Thymus (tissue), 11 donors: ENCODE data around the gene RASAL2. TPM values are rescaled to one million over a fixed set of nuclear protein-coding genes. Genes with fewer than 3 reads are reported as not detected.

Source experiments
- DNase-seq, 9 donors: peaks; one replicate each; pipeline ENCODE4 v3.0.0-alpha.2; 2013; ENCODE audit warnings: low spot score in 9 of 9, low read depth in 6 of 9, missing footprints in 1 of 9
- H3K27ac ChIP-seq, 2 donors: one replicate each; pipeline ENCODE4 v1.5.1; 2013; ENCODE audit warnings: control low read depth in 1 of 2, low read depth in 1 of 2, low read length in 1 of 2, mild to moderate bottlenecking in 1 of 2, moderate library complexity in 1 of 2
- H3K27me3 ChIP-seq, 2 donors: one replicate each; pipeline ENCODE4 v1.5.1; 2013; ENCODE audit warnings: low read length in 1 of 2; ENCODE audit not compliant: control insufficient read depth in 2 of 2, insufficient read depth in 1 of 2
- H3K36me3 ChIP-seq, 2 donors: one replicate each; pipeline ENCODE4 v1.5.1; 2013; ENCODE audit warnings: low read length in 1 of 2, mild to moderate bottlenecking in 1 of 2, moderate library complexity in 1 of 2; ENCODE audit not compliant: control insufficient read depth in 2 of 2, insufficient read depth in 2 of 2
- H3K4me1 ChIP-seq, 2 donors: one replicate each; pipeline ENCODE4 v1.5.1; 2013; ENCODE audit warnings: low read length in 2 of 2; ENCODE audit not compliant: control insufficient read depth in 2 of 2, insufficient read depth in 2 of 2
- H3K4me3 ChIP-seq, 2 donors: one replicate each; pipeline ENCODE4 v1.5.1; 2013; ENCODE audit warnings: low read length in 2 of 2, control low read depth in 1 of 2, mild to moderate bottlenecking in 1 of 2
- H3K9me3 ChIP-seq, 2 donors: one replicate each; pipeline ENCODE4 v1.5.1; 2013; ENCODE audit warnings: low read length in 1 of 2, mild to moderate bottlenecking in 1 of 2; ENCODE audit not compliant: control insufficient read depth in 2 of 2, insufficient read depth in 1 of 2
- WGBS: extraction: QIAGEN DNeasy Blood & Tissue Kit; methylation state at CpG from one replicate; pipeline ENCODE4 v1.1.7; 2013; 5-methylcytosine and 5-hydroxymethylcytosine counted together
- polyA plus RNA-seq: library from polyadenylated mRNA; stranded (reverse); fragments of 200-250 nt; gene quantifications from one replicate; pipeline ENCODE4 v1.2.3, GENCODE V29; 2013
- total RNA-seq: library from RNA; stranded (reverse); fragments of 120-200 nt; gene quantifications from one replicate; pipeline ENCODE4 v1.2.4, GENCODE V29; 2013
- donor health status: healthy.

The RASAL2 gene
- total and polyA plus RNA-seq, 2 donors: 1.9 to 2.6 TPM

- Histone ChIP-seq H3K27ac (no peak overlapping the region), H3K36me3 (no peaks in the 10 kb centered on the region), H3K4me3 (no peak overlapping the region)
These were observed 371.1 kb downstream of the RASAL2 start for GRCh38 chr1:178465011-178465410.

DNA sequence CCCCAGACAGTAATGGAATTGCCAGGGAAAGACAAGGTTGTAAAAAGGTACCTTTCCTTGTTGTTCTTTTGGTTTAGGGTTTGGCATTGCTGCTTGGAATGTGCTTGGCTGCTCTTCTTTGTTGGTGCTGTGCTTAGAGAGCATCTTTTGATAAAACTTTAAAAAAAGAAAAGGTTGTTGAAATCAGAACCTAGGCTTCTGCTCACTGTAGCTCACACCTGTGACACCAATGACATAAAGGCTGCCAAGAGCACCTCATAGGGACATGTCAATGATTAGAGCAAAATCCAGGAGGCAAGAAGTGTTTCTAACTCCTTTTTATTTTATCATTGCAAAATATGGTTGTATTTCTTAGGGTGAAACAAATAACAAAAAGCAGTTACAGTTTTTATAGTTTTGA lies 373.9 kb downstream of the RASAL2 start:
- H3K27ac ChIP-seq: no peak overlapping the region
- no peaks in the 10 kb centered on the region for H3K36me3 ChIP-seq

More at GRCh38 chr1:178465011-178465410, 371.1 kb downstream of the RASAL2 start:
- no peaks in the 10 kb centered on the region for H3K4me1 ChIP-seq
- H3K9me3 ChIP-seq: no peaks in the 10 kb centered on the region
- DNase-seq: no peak
- no peaks in the 10 kb centered on the region for H3K27me3 ChIP-seq

GRCh38 chr1:178470411-178470960 lies 376.6 kb downstream of the RASAL2 start:
- H3K27ac ChIP-seq: no peak overlapping the region
- no peaks in the 10 kb centered on the region for H3K36me3 ChIP-seq
- no peaks in the 10 kb centered on the region for H3K9me3 ChIP-seq
- no peaks in the 10 kb centered on the region for H3K4me1 ChIP-seq
- H3K27me3 ChIP-seq: no peaks in the 10 kb centered on the region
- DNase-seq: no peak
- H3K4me3 ChIP-seq: no peak overlapping the region
- WGBS: 96% methylated on average over 5 of the region's 5 CpGs

More for the DNA sequence above, 373.9 kb downstream of the RASAL2 start:
- DNase-seq: no peak
- no peaks in the 10 kb centered on the region for H3K9me3 ChIP-seq
- H3K4me1 ChIP-seq: no peaks in the 10 kb centered on the region
- no peaks in the 10 kb centered on the region for H3K27me3 ChIP-seq
- no peak overlapping the region for H3K4me3 ChIP-seq

DNA sequence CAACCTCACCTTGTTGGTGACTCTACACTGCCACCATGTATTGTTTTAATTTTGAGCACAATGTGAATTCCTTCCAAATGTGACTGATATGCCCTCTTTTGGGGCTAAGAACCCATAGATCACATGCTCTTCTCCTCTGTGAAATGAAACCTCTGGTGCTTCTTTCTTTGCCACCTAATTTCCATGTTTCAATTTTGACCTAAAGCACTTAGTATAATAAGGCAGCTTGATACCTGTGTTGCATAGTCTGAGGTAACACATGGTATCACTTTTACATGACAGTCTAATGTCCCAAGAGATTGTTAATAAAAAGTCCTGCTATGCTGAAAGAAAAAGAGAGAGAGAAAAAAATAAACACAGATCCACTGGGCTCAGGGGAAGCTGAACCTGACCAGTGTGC lies 378.6 kb downstream of the RASAL2 start:
- no peaks in the 10 kb centered on the region for H3K4me1 ChIP-seq
- no peak overlapping the region for H3K27ac ChIP-seq
- no peak overlapping the region for H3K4me3 ChIP-seq
- no peaks in the 10 kb centered on the region for H3K9me3 ChIP-seq
- DNase-seq: no peak
- no peaks in the 10 kb centered on the region for H3K36me3 ChIP-seq
- no peaks in the 10 kb centered on the region for H3K27me3 ChIP-seq

GRCh38 chr1:178477373-178477772 lies 383.5 kb downstream of the RASAL2 start:
- H3K4me1 ChIP-seq: no peaks in the 10 kb centered on the region
- H3K36me3 ChIP-seq: no peaks in the 10 kb centered on the region
- no peak overlapping the region for H3K4me3 ChIP-seq
- DNase-seq: no peak
- H3K27ac ChIP-seq: no peak overlapping the region
- WGBS: 94% methylated on average over 4 of the region's 4 CpGs
- H3K27me3 ChIP-seq: no peaks in the 10 kb centered on the region
- no peaks in the 10 kb centered on the region for H3K9me3 ChIP-seq

DNA sequence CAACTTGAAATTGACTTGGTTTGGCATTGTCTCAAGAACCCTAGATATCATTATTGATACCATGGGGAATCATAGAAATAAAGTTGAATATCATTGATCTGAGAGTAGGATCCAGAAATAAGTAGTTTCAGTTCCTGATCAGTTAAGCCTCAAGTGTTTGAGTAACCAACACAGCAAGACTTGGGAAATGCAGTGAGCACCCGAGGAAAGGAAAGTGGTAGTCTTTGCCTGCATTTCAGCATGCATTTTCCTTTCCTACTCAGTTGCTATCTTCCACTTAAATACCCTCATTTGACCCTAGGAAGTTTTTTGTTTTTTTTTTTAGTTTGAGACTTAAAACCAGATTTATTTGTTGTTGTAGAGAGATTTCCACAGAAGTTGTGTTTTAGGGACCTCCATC lies 383.9 kb downstream of the RASAL2 start:
- no peaks in the 10 kb centered on the region for H3K9me3 ChIP-seq
- H3K27me3 ChIP-seq: no peaks in the 10 kb centered on the region
- no peaks in the 10 kb centered on the region for H3K4me1 ChIP-seq
- DNase-seq: no peak
- H3K36me3 ChIP-seq: no peaks in the 10 kb centered on the region
- H3K27ac ChIP-seq: no peak overlapping the region
- H3K4me3 ChIP-seq: no peak overlapping the region
- 87% methylated on average over 1 of the region's 1 CpG for WGBS

- no peak overlapping the region for H3K4me3 ChIP-seq
- no peak for DNase-seq
- no peak overlapping the region for H3K27ac ChIP-seq
- H3K36me3 ChIP-seq: no peaks in the 10 kb centered on the region
- H3K27me3 ChIP-seq: peaks cover 0 to 14% of the 10 kb centered on the region in 2 donors
- WGBS: 93% methylated on average over 5 of the region's 5 CpGs
- H3K4me1 ChIP-seq: peaks cover 0 to 3% of the 10 kb centered on the region in 2 donors
- H3K9me3 ChIP-seq: peaks cover 0 to 7% of the 10 kb centered on the region in 2 donors
These were observed 389.5 kb downstream of the RASAL2 start for GRCh38 chr1:178483251-178483957.

DNA sequence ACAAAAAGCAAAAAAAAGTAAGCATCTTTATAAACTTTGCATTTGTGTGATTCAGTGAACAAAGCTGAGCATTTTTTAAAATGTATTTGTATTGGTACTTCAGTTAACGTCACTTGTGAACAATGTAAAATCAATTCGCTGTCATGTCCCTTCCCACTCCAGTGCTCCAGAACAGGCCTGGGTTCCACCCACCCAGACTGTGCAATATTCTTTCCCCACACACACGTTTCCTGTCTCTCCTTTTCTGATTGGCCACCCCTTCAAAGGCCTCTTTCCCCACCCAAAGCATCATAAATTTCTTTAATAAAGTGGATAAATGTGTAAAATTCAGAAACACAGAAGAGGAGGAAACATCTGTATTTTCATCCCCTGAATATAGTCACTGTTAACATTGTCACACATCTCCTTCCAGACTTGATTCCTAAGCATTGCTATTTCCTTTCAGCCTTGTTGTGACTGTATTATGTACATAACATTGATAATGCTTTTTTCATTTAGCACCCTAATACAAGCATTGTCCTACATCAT lies 390.9 kb downstream of the RASAL2 start:
- Histone ChIP-seq H3K4me3 (no peak overlapping the region), H3K9me3 (peaks cover 0 to 7% of the 10 kb centered on the region in 2 donors), H3K36me3 (no peaks in the 10 kb centered on the region), H3K4me1 (peaks cover 0 to 3% of the 10 kb centered on the region in 2 donors), H3K27me3 (peaks cover 0 to 14% of the 10 kb centered on the region in 2 donors), H3K27ac (no peak overlapping the region)
- DNase-seq: no peak
- 70% methylated on average over 3 of the region's 3 CpGs for WGBS

- no peak overlapping the region for H3K4me3 ChIP-seq
- peaks cover 0 to 7% of the 10 kb centered on the region in 2 donors for H3K9me3 ChIP-seq
- H3K4me1 ChIP-seq: peaks cover 0 to 3% of the 10 kb centered on the region in 2 donors
- 49% methylated on average over 3 of the region's 3 CpGs for WGBS
- H3K36me3 ChIP-seq: no peaks in the 10 kb centered on the region
- H3K27me3 ChIP-seq: peaks cover 0 to 14% of the 10 kb centered on the region in 2 donors
- H3K27ac ChIP-seq: no peak overlapping the region
- DNase-seq: no peak
These were observed 391.7 kb downstream of the RASAL2 start for GRCh38 chr1:178485541-178485981.
